HL-60/S4 (cell line): ENCODE measurements around the gene KRT84.

Experiments used
- in situ Hi-C: fragments of 300-500 bp; cut with MboI; formaldehyde crosslinking; loops from 2 replicates; pipeline ENCODE4 v1.14.3; 2022; ENCODE audit warnings: low sequenced_read_pairs

Gene KRT84

DNA sequence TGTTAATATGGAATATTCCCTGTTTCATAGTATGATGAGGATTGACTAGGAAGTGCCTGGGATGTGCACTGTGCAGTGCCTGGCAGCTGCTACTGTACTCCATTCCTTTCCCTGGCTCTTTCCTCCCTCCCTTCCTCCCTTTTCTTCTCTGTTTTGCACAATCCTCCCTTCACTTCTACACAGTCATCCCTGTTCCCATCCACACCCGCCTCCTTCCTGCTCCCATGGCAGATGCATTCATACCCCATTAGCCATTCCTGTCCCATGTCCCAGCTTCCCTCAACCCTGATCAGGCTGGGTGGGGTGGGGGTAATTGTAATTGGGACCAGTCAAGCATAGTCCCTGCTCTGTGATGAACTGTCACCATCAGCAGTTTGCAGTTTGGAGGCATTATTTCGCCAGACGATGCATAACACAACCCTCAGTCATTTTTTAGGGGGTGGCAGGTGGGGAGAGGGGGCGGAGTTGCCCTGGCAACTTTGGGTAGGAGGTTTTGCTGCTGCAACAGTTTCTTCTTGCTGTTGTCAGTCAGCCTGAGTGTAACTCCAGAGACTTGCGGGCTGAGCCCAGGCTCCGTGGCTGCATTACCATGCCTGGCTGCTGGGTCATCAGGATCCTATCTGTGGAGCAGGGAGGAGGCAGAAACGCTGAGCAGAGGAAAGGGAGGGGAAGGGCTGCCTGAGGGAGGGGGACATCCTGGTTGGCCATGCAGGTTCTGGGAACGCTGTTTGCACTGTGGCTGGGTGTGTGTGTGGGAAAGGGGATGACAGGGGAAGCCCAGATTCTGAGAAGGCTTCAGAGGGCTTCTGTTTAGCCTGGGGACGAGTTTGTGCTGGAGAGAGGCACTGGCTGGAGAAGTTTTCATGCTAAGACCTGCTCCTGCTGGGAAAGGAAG, 4.1 kb upstream of the KRT84 start:
- in situ Hi-C loops: loop anchor here (25.0 kb wide), 2 partner anchors 473 to 598 kb away; no protein-coding TSS in a partner anchor

GRCh38 chr12:52387859-52388258, 2.4 kb upstream of the KRT84 start:
- in situ Hi-C loops: loop anchor here (25.0 kb wide), 2 partner anchors 474 to 599 kb away; no protein-coding TSS in a partner anchor

DNA sequence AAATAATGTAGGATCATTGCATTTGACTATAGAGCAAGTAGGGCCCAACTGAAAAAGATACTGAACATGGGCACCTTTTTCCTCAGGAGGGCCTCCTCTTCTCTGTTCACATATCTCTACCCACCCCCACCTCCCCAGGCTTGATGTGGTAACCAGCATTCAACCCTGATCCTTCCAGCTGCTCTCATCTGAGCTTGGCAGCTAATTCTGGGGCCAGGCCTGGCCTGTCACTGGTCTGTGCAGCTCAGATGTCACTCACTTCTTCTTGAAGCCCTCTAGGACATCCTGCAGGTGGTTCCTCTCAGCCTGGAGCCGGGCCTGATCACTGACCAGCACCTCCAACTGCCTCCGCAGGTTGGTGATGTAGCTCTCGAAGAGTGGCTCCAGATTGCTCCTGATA, 2.1 kb downstream of the KRT84 start:
- in situ Hi-C loops: loop anchor here (25.0 kb wide), 2 partner anchors 479 to 604 kb away; no protein-coding TSS in a partner anchor

- in situ Hi-C loops: loop anchor here (25.0 kb wide), 2 partner anchors 479 to 604 kb away; no protein-coding TSS in a partner anchor
Observed at GRCh38 chr12:52382854-52383253, 2.6 kb downstream of the KRT84 start.

DNA sequence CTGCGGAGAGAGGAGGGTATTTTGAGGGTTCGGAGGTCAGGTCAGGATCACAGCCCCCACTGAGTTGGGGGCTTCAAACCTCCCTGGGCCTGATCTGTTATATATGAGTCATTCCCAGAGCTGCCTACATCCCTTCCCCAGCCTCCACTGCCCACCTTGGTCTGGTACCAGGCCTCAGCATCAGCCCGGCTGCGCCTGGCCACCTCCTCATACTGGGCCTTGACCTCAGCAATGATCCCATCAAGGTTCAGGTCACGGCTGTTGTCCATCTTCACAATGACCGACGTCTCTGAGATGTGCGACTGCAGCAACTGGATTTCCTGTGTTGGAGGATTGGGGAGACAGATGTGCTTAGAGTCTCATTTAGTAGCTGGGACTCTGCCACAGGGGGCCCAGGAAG, 4.2 kb downstream of the KRT84 start:
- in situ Hi-C loops: loop anchor here (25.0 kb wide), 2 partner anchors 481 to 606 kb away; no protein-coding TSS in a partner anchor

GRCh38 chr12:52380271-52380694, 5.2 kb downstream of the KRT84 start:
- in situ Hi-C loops: loop anchor here (25.0 kb wide), 2 partner anchors 482 to 607 kb away; no protein-coding TSS in a partner anchor

- in situ Hi-C loops: loop anchor here (25.0 kb wide), 2 partner anchors 483 to 608 kb away; no protein-coding TSS in a partner anchor
Observed at GRCh38 chr12:52379536-52379935, 5.9 kb downstream of the KRT84 start.

DNA sequence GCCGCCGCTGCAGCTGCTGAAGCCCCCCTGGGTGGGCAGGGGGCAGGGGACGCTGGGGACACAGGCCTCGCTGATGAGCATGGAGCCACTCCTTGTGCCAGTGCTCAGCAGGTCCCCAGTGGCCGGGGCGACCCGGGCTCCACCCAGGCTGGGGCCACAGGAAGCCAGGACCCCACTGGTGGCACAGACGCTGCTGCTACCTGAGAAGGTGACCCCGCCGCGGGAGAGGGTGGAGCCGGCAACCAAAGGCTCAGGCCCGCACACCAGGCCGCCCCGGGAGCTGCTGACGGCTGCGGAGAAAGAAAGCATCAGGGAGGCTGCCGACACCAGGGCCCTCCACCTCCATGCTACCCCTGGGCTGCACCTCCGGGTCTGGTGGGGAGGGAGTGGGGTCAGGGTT, 7.4 kb downstream of the KRT84 start:
- in situ Hi-C loops: loop anchor here (25.0 kb wide), 2 partner anchors 484 to 609 kb away; no protein-coding TSS in a partner anchor

GRCh38 chr12:52377266-52377665, 8.2 kb downstream of the KRT84 start:
- in situ Hi-C loops: loop anchor here (25.0 kb wide), 2 partner anchors 485 to 610 kb away; no protein-coding TSS in a partner anchor

- in situ Hi-C loops: no loop called here
Observed at GRCh38 chr12:52372216-52373154, 13.0 kb downstream of the KRT84 start.

DNA sequence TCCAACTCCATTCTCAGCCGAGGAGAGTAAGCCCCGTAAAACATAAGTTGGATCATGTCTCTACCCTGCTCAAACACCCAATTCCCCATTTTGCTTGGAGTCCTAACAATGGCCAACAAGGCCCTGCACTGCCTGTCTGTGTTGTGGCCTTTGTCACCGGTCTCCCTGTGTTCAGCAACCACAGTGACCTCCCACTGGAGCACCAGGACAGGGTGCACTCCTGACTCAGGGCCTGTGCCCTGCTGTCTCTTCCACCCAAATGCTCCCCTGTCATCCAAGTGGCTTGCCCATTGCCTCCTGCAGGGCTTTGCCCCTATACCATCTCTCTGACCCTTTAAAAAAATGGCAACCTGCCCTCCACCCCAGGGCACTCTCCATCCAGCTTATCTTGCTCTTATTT, 13.7 kb downstream of the KRT84 start:
- in situ Hi-C loops: no loop called here

DNA sequence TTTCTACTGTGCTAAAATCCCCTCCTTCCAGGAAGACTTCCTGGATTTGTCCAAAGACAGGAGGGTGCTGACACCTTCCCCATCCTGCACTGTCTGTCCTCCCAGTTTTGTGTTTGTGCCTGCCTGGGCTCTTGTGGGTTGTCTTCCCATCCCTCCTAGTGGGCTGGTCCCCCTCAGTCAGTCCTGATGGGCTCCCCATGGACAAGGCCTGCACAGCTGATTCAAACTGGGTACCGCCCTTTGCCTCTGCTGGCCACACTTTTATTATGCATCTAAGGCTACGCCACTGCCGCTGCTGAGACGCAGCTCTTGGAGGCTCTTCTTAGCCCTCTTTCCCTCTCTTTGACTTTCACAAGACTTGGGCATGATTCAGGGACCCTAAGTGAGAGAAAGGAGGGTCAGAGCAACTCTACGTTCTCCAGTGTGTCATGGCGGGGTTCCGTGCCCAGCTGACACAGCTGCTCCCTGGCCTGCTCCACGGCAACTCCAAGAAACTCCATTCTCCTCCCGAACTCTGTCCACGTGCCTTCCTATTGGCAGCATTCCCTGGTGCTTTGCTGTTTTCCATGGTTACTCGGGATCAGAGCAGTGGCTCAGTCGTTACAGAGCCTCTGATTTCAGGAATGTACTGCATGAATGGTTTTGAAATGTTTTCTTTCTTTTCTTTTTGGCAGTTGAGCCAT, 14.4 kb downstream of the KRT84 start:
- in situ Hi-C loops: no loop called here

- in situ Hi-C loops: no loop called here
Observed at GRCh38 chr12:52369809-52370208, 15.6 kb downstream of the KRT84 start.

- in situ Hi-C loops: no loop called here
Observed at GRCh38 chr12:52369211-52369610, 16.2 kb downstream of the KRT84 start.

- in situ Hi-C loops: no loop called here
Observed at GRCh38 chr12:52368508-52368907, 16.9 kb downstream of the KRT84 start.

DNA sequence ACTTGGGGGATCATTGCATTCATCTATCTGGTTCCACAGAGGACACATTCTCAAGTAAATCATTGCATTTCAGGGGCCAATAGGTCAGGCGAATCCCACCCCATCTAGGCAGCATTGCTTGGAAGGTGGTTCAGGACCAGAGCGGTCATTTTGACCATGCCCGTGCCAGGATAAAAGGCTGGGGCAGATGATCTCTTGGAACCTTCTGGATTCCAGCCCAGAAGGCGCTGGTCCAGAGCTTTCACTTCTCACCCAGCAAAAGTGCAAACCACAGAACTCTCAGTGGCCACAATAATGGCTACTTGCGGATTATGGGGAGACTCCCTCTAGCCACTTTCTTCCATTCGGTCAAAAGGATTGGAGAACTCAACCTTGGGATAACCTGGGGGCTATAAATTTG, 17.6 kb downstream of the KRT84 start:
- in situ Hi-C loops: no loop called here

DNA sequence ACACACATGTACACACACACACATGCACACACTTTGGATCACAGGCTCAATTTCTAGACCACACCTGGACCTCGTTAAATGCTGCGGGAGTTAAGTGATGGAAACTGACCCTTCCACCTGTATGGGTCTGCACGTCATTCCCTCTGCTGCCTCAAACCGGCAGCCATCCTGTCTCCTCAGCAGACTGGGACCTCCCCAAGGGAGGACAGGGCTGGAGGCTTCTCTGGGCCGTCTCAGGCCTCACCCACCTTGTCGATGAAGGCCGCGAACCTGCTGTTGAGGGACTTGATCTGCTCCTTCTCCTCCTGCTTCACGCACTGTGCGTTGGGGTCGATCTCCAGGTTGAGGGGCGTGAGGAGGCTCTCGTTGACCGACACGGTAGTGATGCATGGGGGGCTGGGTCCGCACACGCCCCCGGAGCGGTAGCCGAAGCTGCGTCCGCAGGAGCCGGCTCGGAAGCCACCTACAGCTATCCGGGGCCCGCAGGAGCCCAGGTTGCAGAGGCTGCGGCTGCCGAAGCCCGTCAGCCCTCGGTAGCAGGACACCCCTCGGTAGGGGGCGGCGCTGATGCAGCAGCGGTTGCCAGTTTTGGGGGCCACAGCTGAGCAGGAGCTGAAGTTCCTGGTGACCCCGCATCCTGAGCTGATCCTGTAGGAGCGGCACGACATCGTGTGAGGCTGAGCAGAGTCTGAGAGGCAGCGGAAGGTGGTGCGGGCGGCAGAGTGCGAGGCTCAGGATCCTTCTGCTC, 18.5 kb downstream of the KRT84 start, which contains the start of gene KRT85:
Gene KRT85, minus strand, starts transcription at position 744 of the 748 bp plus-strand sequence. Its CDS starts 76 bp downstream, at position 668.
- in situ Hi-C loops: no loop called here

GRCh38 chr12:52364901-52365489, 20.5 kb downstream of the KRT84 start:
- in situ Hi-C loops: no loop called here

DNA sequence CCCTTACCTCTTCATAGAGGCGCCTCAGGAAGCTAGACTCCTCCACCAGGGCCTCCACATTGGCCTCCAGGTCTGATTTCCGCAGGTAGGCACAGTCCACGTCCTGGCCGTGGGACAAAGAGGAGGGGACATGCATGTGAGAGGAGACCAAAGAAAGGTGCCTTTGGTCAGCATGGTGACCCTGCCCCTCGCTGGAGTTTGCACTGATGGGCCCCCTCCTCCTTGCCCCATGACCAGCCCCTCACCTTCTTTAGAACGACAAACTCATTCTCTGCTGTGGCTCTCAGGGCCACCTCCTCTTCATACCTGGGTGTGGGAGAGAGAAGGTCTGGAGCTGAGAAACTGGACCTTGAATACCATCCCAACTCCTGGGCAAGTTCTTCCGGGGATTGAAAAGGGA, 21.4 kb downstream of the KRT84 start:
- in situ Hi-C loops: no loop called here
